ENCODE results near the gene LEMD2.

- no peak for TF ChIP-seq CTCF (conservative IDR thresholded peaks at IDR 0.05)
- TF ChIP-seq EZH2 (IDR thresholded peaks at IDR 0.05; ENCODE audit: low read depth): no peak
Observed at GRCh38 chr6:33731751-33732282, 57.1 kb downstream of the LEMD2 start.

All from PC-9 (cell line).